Caki2 (cell line): Measurements from ENCODE around the gene SERF1B. TPM values are rescaled to one million over a fixed set of nuclear protein-coding genes. Genes with fewer than 3 reads are reported as not detected.
"Not testable (repeated sequence)": the region's sequence is repeated elsewhere in the genome, so short reads cannot be mapped to it uniquely, and the experiment has no call there.

Experiments used
- DNase-seq: peaks from one replicate; pipeline ENCODE4 v3.0.0-alpha.2; 2015; ENCODE audit warnings: low read depth
- in situ Hi-C: cut with HindIII; loops from 2 replicates; pipeline ENCODE4 v1.10.0; 2016; ENCODE audit warnings: low sequenced_read_pairs, low pct_unique_long_range_greater_than_20kb, mixed read lengths
- total RNA-seq: library from RNA; depleted of rRNA; stranded (reverse); fragments of >200 nt; shearing (Covaris generic); gene quantifications from 2 replicates; pipeline ENCODE4 v1.2.3, GENCODE V29; 2014; ENCODE audit warnings: low replicate concordance; rRNA removed

SERF1B gene
- total RNA-seq: 15.7 and 21.4 TPM in 2 replicates

- in situ Hi-C loops, DNase-seq: not testable (repeated sequence)
Measured at GRCh38 chr5:70025106-70025844, at the start of gene SERF1B. TSS of gene SERF1B (plus strand) at chr5:70025251. CDS start at chr5:70025452, 201 bp downstream.

GRCh38 chr5:69991713-69992112, 33.3 kb upstream of the SERF1B start:
- DNase-seq, in situ Hi-C loops: not testable (repeated sequence)

- in situ Hi-C loops, DNase-seq: not testable (repeated sequence)
Measured at GRCh38 chr5:69995535-69995934, 29.5 kb upstream of the SERF1B start.

GRCh38 chr5:70020660-70021059, 4.4 kb upstream of the SERF1B start:
- in situ Hi-C loops, DNase-seq: not testable (repeated sequence)

- DNase-seq, in situ Hi-C loops: not testable (repeated sequence)
Measured at GRCh38 chr5:70025845-70026145, 744 bp downstream of the SERF1B start.

GRCh38 chr5:70031204-70031603, 6.2 kb downstream of the SERF1B start:
- in situ Hi-C loops, DNase-seq: not testable (repeated sequence)

- DNase-seq, in situ Hi-C loops: not testable (repeated sequence)
Measured at GRCh38 chr5:70041411-70041810, 16.4 kb downstream of the SERF1B start.

- DNase-seq: not testable (repeated sequence)
Measured at GRCh38 chr5:70049790-70050142, 24.7 kb downstream of the SERF1B start.

GRCh38 chr5:70056289-70056942, 31.4 kb downstream of the SERF1B start:
- DNase-seq, in situ Hi-C loops: not testable (repeated sequence)

More at GRCh38 chr5:70049790-70050142, 24.7 kb downstream of the SERF1B start:
- in situ Hi-C loops: not testable (repeated sequence)

GRCh38 chr5:70057140-70057539, 32.1 kb downstream of the SERF1B start:
- DNase-seq, in situ Hi-C loops: not testable (repeated sequence)

GRCh38 chr5:70077632-70078031, 52.6 kb downstream of the SERF1B start:
- in situ Hi-C loops, DNase-seq: not testable (repeated sequence)

GRCh38 chr5:70088907-70089464, 63.9 kb downstream of the SERF1B start:
- in situ Hi-C loops, DNase-seq: not testable (repeated sequence)

- in situ Hi-C loops, DNase-seq: not testable (repeated sequence)
Measured at GRCh38 chr5:70091776-70092175, 66.7 kb downstream of the SERF1B start.

Other genes with a start within 250 kb of the SERF1B start
- 17.8 and 25.1 TPM in 2 replicates for gene SMN2, start 24.4 kb downstream of the SERF1B start, total RNA-seq